Pons (tissue), 1 donor: ENCODE measurements around the gene POGK.
A peak's percentile ranks its signal among the peaks of the same experiment; 100 is the strongest.
"Not testable (repeated sequence)": the region's sequence is repeated elsewhere in the genome, so short reads cannot be mapped to it uniquely, and the experiment has no call there.

Experiments
- DNase-seq: peaks from one replicate; pipeline ENCODE4 v3.0.0-alpha.2; 2016; ENCODE audit warnings: low spot score

POGK gene

GRCh38 chr1:166855558-166855957 is 16.3 kb downstream of the POGK start:
- DNase-seq, result no peak

DNA sequence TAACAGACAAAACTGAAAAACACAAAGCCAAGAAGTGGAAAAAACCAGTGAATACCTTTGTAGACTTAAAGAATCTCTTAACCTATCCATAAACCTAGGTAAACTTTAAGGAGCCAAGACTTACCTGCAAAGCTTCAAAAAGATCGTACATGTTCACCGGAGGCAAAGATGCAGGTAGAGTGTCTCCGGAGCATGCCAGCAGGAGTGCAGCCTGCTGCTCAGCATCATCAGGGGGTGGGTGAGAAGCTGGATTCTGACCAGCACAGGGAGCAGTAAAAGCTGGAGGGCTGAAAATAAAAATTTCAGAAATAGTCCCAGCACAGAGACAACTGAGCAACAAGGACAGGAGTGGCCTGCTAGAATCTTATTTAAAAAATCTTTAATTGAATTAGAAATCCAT is 18.7 kb downstream of the POGK start:
- no peak for DNase-seq

GRCh38 chr1:166858726-166859419 is 19.6 kb downstream of the POGK start:
- peak; percentile 96 for DNase-seq

DNA sequence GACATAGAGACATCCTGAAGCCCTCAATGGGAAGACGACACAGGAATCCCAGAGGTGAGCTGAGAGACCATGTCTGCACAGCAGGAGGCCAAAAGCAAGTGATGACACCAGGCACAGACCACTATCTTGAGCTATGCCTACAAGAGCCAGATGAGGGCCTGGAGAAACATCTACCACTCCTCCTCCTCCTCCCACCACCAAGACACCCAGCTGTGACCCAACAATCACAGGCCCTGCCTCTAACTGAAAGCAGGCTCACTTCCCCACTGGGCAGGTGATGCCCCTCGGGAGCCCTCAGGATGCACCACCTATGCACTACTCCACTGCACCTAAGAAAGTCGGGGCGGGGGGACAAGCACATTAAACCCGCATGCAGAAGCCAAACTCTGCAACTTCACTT is 20.3 kb downstream of the POGK start:
- DNase-seq, result no peak

DNA sequence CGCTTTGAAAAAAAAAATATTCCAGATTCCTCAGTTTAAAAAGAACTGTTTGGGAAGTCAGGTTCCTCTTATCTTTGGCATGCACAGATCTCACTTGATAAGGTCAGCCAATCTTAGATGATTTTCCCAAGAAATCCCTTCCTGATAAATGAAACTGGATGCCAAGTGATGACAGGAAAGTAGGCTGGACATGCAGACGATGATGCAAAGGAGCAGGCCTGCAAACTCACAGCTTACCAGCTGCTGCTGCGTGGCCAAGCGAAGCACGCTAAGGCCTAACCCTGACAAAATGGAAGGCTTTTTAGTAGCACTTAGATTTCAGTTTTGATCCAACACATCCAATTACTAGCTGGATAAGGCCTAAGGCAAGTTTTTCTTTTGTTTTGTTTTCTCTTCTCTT is 26.7 kb downstream of the POGK start:
- DNase-seq, result no peak

DNA sequence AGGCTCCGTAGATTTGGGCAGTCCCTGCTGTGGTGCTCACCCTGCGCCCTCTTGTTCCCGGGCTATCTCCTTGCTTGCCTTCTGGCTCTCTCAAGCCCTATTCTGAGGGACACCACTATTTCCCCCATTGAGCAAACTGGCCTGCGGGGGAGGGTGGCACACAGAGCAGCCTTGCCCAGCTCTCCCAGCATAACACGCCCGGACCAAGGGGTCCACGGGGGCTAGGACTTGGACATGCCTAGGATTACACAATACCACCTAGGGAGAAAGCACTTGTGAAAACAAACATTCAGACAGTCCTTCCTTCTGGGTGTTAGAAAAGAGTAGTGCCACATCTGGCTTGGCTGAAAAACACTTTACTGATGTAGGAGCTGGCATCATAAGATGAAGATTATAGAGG is 29.4 kb downstream of the POGK start:
- DNase-seq, result no peak

- no peak for DNase-seq
Measured at GRCh38 chr1:166869318-166870099, 30.2 kb downstream of the POGK start.

- DNase-seq, result no peak
Measured at GRCh38 chr1:166870584-166870983, 31.3 kb downstream of the POGK start.

DNA sequence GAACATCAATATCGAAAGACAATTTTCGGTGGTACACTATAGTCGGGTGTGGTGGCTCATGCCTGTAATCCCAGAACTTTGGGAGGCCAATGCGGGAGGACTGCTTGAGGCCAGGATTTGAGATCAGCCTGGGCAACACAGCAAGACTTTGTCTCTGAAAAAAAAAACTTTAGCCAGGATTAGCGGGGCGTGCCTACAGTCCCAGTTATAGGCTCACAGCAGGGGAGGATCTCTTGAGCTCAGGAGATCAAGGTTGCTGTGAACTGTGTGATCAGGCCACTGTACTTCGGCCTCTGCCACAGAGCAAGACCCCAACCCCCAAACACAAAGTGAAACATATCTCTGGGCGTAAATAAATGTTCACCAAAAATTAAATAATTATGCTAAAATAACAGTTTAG is 35.2 kb downstream of the POGK start:
- DNase-seq, result no peak

- no peak for DNase-seq
Measured at GRCh38 chr1:166875302-166875733, 36.0 kb downstream of the POGK start.

- peak; percentile 96 for DNase-seq
Measured at GRCh38 chr1:166875734-166876539, 36.7 kb downstream of the POGK start, which contains the start of gene TADA1. Gene TADA1, minus strand, starts transcription at chr1:166876264. Its CDS starts 31 bp downstream, at chr1:166876233.

- no peak for DNase-seq
Measured at GRCh38 chr1:166876540-166876838, 37.2 kb downstream of the POGK start.

DNA sequence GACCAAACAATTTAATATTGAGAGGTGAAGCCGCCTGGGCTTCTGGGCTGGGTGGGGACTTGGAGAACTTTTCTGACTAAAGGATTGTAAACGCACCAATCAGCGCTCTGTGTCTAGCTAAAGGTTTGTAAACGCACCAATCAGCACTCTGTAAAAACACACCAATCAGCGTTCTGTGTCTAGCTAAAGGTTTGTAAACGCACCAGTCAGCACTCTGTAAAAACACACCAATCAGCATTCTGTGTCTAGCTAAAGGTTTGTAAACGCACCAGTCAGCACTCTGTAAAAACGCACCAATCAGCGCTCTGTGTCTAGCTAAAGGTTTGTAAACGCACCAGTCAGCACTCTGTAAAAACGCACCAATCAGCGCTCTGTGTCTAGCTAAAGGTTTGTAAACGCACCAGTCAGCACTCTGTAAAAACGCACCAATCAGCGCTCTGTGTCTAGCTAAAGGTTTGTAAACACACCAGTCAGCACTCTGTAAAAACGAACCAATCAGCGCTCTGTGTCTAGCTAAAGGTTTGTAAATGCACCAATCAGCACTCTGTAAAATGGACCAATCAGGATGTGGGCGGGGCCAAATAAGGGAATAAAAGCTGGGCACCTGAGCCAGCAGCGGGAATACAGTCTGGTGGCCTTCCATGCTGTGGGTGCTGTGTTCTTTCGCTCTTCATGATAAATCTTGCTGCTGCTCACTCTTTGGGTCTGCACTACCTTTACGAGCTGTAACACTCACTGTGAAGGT is 39.1 kb downstream of the POGK start:
- DNase-seq, result not testable (repeated sequence)

- DNase-seq, result no peak
Measured at GRCh38 chr1:166882893-166883292, 43.6 kb downstream of the POGK start.

GRCh38 chr1:166884040-166884642 is 44.9 kb downstream of the POGK start:
- DNase-seq, result no peak

- DNase-seq, result no peak
Measured at GRCh38 chr1:166884971-166885370, 45.7 kb downstream of the POGK start.

DNA sequence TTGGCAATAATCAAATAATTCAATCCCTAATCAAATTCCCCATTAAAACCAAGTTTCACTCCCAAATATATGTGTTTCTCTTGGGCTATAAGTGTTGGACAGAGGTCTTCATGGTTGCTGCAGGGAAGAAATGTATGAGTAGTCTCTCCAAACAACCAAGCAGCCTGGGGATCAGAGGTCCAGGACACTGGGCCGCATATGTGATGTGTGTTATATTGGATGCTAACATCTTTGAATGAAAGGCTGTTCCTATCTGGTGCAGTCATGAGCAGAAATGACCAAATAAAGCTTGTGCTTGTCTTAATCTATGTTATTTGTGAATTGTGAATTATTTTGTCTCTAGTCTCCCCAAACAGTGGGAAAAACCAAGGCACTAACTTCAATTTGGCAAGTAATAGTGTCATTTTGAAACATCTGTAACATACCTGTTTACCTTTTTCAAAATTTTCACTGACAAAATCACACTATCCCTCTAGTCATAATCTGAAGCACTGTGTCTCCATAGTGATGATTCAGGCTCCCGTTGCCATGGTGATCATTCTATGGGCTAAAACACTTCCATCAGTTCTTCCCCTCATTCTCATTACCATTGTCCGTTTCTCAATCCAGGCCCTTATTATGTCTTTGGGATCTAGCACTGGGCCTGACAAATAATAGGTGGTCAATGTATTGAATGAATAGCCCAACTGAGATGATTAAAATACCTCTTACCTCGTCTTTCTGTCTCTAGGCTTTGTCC is 49.3 kb downstream of the POGK start:
- DNase-seq, result no peak

GRCh38 chr1:166889776-166890175 is 50.5 kb downstream of the POGK start:
- DNase-seq, result no peak

- DNase-seq, result no peak
Measured at GRCh38 chr1:166895766-166896165, 56.5 kb downstream of the POGK start.

- DNase-seq, result no peak
Measured at GRCh38 chr1:166899769-166900168, 60.5 kb downstream of the POGK start.

GRCh38 chr1:166900987-166901386 is 61.7 kb downstream of the POGK start:
- no peak for DNase-seq
